GM19468 (cell line): ENCODE data around the gene PTPRN2.

Source experiments
- ATAC-seq: cut with Tn5 transposase; IDR thresholded peaks from one replicate; pipeline ENCODE4 v1.9.1; 2021; ENCODE audit warnings: mild to moderate bottlenecking, moderate library complexity, moderate number of reproducible peaks; ENCODE audit not compliant: unreplicated experiment; ENCODE audit errors: extremely low read depth

The PTPRN2 gene

DNA sequence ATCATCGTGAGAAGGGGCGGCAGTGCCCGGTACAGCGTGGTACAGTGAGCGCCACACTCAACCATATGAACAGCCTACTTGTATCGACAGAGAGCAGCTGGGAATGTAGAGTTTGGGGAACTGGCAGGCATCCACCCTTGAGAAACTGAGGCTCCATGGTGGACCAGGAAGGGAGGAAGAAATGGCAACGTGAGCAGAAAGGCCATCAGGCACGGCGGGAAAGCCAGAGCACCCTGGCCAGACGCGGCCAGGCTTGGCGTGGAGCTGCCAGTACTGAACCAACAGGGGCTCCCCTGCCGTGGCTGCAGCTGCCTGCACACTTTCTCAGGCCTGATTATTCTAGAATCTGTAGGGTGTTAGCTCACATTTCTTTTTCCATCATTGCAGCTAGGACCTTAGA is 442.3 kb downstream of the PTPRN2 start:
- ATAC-seq = no peak

DNA sequence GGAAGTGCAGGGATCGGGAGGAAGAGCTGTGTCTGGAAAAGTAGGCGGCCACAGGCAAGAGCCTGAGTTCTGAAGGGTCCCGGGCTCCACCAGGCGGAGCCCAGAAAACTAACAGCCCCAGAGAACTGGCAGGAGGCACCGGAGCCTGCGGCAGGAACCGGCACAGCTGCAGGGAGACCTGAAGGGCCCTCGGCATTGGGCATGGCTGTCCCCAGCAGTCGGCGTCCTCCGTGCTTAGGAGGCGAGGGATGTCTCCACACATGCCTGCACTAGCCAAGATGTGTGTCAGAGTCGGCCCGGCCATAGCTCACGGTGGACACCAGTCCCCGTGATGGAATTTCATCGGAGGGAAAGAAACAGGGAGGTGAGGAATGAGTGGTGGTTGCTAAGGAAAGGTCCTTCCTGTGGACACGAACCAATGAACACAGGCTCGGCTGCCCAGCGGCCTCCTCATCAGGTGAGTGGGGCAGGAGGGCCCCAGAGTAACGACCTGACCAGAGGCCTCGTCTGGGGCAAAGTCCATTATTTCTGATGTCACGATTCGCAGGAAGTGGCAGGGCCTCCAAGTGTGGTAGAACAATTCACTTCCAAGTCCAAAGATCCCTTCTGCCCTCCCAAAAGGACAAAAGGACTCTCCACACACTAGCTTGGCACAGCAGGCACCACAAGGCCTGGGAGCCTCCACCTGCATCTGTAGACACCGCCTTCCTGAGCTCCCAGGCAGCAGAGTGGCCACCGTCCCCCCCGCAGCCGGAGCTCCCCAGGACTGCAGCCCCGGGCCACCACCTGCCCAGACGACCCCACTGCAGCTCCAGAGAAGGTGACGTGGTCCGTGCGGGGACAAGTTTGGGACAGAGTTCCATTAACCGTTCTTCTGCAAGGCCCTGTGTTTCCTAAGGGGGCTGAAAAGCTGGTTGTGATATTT is 444.2 kb downstream of the PTPRN2 start:
- no peak for ATAC-seq

DNA sequence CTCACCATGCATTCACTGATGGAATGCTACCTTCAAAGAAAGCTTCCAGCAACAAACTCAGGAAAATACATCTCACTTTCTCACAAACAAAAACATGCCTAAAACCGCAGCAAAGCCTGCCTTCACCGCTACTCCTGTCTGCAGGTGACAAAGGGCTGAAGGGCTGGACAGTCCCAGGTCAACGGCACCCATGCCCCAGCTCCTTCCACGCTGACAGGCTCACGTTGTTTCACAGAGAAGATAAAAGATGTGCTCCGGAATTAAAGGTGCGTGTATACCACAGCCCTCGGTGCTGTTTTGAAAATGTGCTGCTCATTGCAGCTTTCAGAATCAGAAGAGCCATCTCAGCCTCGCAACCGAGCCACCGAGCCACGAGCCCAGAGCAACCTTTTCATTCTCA is 445.0 kb downstream of the PTPRN2 start:
- ATAC-seq = no peak

DNA sequence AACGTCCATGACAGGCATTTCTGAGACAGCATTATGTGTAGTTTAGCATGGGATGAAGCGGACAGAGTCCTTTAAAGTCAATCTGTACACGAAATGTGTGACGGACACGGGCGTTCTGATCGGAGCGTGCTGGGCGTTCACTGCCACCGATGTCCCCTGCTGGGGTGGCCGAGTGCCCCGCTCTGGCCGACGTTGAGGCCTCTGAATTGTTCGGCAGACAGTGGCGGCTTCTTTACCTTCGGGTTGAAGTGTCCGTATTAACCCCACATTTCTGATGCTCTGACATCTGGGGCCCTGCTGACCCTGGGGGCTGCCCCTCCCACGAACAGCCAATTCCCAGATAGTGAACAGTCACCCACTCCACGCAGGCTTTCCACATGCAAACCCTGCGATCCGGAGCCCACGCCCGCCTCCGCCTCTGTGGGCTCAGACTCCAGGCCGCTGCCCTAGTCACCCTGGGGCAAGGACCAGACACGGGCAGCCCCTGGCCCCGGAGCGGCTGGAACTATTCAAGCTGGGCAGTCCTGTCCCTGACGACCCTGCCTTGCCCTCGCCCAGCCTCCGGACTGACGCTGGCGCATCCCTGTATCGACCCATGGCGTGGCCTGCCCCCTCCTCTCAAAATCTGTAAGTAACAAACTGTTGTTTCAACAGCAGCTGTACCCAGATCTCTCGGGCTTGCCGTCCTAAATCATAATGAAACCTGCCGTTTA is 445.7 kb downstream of the PTPRN2 start:
- ATAC-seq = no peak

DNA sequence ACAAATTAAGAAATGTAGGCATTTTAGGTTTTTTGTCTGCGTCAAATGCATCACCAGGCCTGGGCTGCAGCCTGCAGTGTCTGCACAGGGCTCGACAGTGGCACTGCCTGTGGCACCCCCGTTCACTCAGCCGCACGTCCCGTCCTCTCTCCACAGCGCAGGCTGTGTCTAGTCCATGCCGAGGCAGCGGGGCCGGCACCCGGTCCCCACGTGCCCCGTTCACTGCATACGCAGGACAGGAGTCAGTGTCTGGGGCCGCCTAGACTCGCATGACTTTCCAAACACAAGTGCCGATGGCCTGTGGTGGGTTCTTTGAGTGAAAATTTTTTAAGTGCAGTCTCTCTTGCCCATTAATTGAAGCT is 446.4 kb downstream of the PTPRN2 start:
- ATAC-seq = no peak

DNA sequence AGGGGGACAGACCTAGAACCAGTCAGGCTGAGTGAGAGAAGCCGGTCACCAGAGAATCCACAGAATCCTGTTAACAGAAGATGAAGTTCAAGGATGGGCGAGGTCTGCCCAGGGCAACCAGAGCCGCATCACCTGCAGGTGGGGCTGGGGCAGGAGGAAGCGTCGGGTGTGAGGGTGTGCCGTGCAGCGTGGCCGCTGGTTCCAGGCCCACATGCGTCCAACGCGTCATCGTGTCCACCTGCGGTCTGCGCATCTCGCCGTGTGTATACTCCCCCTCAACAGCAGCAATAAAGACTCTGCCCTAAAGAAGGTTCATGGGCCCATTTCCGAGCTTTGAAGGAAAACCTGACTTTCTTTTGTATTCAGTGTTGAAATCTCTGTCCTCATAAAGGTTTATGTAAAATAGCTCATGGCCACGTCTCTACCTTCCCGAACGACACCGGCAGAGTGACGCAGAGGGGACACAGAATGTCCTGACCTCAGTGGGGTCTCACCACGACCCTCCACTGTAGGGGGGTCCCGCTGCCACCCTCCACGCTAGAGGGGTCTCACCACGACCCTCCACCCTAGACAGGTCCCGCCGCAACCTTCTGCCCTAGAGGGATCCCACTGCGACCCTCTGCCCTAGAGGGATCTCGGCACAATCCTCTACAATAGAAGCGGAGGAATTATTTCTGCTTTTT is 446.9 kb downstream of the PTPRN2 start:
- no peak for ATAC-seq

DNA sequence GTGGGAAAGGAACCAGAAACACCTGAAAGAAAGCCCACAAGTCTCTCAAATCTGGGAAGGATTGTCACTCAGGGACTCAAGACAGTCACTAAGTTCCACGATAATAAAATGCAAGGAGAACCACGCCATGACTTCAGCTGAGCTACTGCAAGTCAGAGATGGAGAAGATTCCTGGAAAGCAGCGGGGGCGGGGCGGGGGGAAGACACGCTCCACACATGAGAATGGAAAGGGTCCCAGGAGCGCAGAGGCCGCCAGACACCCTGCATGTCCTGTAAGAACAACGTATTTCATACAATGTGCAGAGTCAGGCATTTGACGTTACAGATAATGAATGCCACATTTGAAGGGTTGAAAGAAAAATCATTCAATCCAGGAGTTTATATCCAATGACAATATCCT is 448.1 kb downstream of the PTPRN2 start:
- no peak for ATAC-seq

DNA sequence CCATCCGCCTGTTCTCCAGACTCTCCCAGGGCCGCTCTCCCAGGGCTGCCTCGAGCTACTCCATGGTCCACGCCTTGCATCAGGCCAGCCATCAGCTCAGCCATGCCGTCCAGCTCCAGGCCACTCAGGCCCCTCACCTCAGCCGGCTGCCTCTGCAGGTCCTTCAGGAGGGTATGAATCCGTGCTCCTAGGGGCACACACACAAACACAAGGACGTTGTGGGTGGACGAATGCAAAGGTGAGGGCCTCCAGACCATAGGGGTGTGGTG is 449.4 kb downstream of the PTPRN2 start:
- no peak for ATAC-seq

DNA sequence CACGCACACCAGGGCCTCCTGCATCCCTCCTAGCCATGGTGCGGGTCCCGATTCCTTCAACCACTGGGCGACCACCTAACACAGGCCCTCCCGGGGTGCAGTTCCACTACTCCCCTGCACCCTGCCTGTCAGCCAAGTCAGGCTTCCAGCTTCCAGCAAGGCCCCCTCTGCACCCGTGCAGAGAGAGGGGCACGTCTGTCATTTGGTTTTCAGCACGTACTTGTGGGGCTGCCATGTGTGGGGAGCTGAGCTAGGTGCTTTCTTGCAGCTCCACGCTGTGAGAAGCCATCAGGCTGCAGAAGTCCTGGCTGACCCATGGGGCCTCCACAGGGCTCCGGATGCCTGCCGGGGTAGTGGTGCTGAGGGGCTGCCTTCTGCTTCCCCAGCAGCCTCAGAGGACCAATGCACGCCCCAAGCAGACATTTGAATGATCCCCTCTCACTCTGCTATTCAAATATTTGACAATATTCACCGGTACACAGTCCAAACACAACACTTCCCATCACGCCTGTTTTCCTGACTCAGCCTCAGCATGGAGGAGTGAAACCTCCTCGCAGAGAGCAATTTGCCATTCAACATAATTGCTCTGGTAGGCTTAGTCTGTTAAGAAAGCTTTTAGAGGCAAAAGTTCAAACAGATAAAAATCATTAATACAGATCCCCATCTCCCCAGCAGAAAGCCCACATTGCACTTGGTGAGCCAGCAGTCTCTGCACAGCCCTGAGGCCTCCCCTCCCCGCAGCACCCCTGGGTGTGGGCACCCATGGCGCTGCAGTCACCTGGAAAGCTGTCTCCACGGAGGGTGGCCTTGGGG is 449.9 kb downstream of the PTPRN2 start:
- no peak for ATAC-seq

DNA sequence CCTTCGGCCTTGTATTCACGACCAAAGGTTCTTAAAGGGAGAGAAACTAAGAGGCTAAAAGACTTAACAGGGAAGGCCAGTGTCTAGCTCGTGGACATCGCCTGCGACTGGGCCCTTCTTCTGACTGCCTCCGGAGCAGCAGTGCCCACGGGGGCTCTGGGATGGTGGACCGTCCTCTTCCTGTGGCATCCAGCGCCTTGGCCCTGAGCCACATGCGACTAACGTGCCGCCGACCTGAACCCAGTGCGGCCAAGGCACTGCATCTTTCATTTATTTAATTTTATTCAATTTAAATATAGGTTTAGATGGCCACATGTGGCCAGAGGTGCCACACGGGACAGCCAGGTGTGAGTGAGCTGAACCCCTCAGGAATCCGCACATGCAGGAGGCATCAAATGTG is 451.7 kb downstream of the PTPRN2 start:
- ATAC-seq = no peak

DNA sequence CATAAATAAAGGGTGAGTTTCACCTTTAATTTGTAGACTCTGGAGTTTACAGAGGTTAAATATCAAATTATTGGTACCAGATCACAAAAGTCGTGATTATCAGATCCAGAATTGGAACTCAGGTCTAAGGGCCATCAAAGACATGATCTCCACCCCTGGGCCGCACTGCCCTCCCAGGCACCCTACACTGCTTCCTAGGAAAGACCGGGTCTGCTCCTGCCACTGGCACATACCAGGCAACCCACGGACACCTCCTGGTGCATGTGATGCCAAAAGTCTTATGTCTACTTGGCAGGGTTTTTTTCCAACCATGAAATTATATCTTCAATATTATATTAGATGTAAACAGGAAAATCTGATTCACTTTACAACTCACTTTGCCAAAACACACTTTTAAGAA is 452.8 kb downstream of the PTPRN2 start:
- ATAC-seq = no peak

DNA sequence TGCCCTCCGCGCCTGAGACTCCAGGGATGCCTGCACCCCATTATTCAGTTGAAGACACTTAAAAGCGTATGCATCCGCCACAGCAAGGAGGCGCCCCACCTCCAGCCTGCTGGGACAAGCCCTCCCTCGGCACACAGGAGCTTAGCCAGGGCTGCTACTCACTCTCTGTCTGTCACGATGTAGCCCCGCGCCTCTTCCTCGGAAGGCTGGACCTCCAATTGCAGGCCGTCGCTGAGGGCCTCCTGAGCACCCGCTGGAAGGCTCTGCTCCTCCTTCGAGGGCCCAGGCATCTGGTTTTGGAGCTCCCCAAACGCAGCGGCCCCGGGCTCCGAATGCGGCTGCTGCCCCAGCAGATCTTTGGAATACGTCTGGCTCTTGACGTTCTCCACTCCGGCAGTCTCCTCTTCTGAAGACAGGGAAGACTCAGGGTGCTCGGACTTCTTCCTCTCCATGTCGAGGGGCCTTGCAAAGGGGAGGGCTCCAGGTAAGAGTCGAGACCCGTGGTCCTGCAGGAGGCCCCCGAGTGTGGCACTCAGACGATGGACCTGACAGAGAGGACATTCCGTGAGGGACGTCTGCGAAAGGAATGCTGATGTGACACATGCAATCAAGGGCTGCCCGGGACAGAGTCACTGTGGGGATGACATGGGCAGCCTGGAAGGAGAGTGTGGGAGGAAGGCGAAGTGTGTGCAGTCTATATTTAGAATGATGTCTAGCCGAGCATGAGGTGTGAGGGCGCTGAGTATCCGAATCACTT is 453.9 kb downstream of the PTPRN2 start:
- ATAC-seq = no peak

DNA sequence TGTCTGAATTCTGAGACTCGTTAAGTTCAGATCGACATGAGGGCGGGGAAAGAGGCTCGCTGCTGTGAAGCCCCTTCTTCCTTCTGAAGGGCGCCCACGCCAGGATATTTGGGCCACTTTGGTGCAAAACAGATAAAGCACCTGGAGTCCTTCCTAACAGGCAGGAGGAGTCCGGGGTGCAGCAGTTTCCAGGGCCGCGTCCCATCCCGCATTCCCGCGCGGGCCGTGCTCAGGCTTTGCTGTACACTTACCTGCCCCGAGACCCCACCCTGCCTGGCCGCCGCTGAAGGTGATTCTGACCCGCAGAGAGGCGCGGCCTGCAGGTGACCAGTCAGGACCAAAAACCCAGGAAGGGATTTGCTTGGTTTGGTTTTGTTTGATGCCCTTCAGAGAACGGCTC is 454.6 kb downstream of the PTPRN2 start:
- no peak for ATAC-seq

DNA sequence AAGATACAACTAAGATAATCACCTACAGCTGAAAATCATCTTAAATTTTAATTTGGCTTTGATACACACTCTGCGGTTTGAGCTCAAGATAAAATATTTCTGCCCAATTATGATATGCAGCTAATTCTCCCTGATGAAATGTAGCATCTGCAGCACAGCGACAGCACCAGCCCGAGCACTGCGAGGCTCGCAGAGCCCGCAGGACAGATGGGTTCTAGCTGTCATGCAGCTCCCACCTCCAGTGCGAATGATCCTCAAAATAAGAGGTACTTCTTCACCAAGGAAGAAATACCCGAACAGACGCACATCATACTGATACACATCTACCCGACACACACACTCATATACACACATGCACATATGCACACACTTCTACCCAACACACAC is 457.6 kb downstream of the PTPRN2 start:
- no peak for ATAC-seq

DNA sequence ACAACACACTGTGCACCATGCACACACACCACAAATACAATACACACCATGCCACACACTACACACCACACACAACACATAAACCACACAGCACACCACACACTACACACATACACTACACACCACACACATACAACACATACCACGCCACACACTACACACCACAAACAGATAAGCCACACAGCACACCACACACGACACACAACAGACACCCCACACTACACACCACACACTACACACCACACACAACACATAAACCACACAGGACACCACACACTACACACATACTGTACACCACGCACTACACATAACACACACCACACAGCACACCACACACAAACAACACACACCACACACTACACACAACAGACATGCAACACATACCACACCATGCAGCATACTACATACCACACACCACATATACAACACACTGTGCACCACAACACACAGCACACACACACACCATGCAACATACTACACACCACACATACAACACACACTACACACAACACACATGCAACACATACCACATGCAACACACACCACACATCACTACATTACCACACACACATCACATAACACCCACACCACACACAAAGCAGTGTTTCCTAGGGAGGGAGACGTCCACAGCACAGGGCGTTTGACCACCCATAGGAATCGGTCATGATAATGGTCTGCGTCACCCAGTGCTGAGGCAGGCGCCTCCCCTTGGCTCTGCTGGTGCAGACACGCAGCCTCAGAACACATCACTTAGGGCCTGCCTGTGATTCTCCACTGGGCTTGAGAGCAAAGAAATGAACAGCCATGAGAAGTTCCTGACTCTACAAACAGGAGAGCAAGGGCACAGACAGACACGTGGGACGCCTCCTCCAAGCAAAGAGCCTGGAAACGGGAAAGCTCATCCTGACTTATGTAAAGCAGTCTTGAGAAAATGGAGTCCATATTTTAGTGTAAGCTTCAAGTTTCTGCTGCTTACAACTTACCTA is 458.3 kb downstream of the PTPRN2 start:
- no peak for ATAC-seq

DNA sequence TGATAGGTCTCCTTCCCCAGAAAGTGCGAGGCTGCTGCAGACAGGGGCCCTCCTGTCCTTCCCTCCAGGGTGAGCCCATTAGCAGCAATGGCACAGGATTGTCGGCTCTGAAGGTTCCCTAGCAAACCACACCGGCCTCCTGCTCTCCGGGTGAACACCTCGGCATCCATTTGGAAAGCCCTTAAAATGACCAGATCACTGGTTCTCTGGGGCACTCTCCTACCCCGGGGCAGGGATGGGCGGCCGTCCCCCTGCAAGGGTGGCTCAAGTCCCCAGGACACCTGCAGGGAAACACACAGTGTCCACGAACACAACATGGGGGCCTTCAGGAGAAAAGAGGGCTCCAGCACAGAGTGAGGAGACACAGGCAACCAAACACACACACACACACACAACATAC is 459.1 kb downstream of the PTPRN2 start:
- ATAC-seq = no peak

DNA sequence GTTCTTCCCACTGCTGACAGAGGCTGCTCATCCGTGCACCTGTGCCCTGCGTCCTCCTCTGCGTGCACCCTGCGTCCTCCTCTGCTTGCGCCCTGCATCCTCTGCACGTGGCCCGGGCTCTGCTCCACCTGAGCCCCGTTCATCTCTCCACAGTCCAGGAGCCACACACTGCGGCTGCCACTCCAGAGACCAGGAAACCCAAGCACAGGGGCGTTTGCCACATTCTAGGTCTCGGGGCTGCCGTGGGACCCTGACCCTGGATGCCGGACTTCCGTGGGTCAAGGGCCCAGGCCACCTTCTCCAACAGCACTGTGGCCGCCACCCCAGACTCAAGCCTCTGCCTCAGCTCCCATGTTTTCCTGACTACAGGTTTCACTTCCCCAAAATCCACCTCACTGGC is 460.4 kb downstream of the PTPRN2 start:
- no peak for ATAC-seq

DNA sequence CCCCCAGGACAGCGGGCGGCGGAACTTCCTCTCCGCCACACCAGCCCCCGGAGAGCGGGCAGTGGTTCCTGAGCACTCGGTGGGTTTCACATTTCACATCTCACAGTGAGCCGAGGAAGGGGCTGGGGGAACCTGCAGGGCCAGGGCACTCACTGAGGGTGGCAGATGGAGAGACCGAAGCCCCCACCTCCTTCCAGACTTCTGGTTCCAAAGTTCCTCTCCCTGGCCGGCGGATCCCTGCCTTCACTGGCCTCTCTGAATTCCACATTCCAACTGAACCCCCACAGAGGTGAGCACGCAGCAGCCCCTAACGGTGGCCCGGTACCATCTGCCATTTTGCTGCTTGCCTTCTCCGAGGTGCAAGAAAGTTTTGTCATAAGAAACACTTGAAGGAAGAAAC is 461.0 kb downstream of the PTPRN2 start:
- no peak for ATAC-seq

DNA sequence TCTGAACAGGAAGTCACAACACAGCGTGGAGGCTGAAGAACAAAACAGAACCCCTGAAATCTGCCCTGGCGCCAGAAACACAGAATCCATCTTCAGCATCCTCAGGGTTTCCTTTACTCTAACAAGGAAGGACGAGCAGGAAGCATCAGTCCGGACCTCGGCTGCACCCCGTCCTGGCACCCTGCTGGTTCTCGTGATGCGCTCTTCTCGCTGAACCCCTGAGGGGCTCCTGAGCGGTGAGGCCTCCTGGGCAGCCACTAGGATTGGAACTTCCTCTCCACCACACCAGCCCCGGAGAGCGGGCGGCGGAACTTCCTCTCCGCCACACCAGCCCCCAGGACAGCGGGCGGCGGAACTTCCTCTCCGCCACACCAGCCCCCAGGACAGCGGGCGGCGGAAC is 461.9 kb downstream of the PTPRN2 start:
- ATAC-seq = no peak
